GM19239 (cell line): ENCODE data around the gene TAF1.
"Not testable (repeated sequence)": the region's sequence is repeated elsewhere in the genome, so short reads cannot be mapped to it uniquely, and the experiment has no call there.

ENCODE experiments used
- DNase-seq: peaks from one replicate; pipeline ENCODE4 v3.0.0; 2011; ENCODE audit warnings: low spot score; ENCODE audit not compliant: insufficient read length
- FAIRE-seq: peaks from 2 replicates; lab custom pipeline; 2011; peaks lifted over from hg19 to GRCh38; lab: Jason Lieb, UNC

TAF1 gene

DNA sequence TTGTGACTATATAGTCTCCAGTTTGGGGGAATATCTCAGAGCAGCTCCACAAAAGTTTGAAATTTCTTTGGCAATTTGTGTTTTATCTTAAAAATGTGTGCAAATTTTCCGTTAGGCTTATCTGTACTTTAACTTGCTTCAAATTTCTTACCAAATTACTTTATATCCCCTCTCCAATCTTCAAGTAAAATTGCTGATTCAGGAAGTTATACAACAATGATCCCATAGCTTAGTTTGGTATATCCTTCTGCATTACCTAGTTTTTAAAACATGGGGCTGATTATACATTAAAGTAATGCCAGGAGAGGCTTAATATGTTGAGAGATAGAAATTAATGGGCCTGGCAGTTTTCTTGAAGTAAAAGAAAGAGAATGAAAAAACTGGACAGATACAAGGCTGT lies 66.6 kb downstream of the TAF1 start:
- DNase-seq (no peak), FAIRE-seq (peak; percentile 63)

DNA sequence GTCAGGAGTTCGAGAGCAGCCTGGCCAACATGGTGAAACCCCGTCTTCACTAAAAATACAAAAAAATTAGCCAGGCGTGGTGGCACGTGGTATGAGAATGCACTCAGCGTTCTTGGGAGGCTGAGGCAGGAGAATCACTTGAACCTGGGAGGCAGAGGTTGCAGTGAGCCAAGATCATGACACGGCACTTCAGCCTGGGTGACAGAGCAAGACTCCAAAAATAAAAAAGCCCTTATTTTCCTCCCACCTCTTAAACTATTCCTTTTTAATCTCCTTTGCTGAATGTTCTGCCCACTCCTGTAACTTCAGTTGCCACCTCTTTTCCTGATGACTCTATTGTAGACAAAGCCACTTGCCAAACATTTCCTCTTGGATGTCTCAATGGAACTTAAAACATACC lies 72.6 kb downstream of the TAF1 start:
- DNase-seq = no peak
- no peak for FAIRE-seq

DNA sequence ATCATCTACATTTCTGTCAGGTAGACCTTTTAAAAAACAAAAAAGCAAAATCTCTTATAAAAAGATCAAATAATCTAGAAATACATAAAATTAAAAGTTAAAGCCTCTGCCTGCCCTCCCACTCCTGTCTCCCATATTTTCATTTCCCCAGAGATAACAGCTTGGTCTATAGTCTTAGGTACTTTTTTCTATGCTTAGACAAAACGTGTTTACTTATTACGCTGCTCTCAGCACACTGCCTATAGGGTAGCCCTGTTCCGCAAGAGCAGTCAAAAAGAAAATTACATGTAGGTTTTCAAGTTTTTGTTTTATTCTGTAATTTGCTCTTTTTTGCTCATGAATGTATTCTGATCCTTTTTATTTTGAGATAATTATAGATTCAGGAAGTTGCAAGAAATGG lies 73.3 kb downstream of the TAF1 start:
- DNase-seq (no peak), FAIRE-seq (peak; percentile 60)

DNA sequence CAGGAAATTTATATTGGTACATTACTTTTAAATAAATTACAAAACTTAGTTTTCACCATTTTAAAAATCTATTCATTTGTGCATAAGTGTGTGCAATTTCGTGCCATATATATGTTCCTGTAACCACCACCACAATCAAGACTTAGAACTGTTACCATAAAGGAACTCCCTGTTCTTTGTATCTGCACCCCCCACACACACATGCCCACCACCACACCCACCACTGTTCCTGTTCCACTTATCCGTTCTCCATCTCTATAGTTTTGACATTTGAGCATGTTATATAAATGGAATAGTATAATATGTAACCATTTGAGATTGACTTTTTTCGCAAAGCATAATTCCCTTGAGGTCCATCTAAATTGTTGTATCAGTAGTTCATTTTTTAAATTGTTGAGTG lies 73.7 kb downstream of the TAF1 start:
- no peak for DNase-seq
- FAIRE-seq = no peak

DNA sequence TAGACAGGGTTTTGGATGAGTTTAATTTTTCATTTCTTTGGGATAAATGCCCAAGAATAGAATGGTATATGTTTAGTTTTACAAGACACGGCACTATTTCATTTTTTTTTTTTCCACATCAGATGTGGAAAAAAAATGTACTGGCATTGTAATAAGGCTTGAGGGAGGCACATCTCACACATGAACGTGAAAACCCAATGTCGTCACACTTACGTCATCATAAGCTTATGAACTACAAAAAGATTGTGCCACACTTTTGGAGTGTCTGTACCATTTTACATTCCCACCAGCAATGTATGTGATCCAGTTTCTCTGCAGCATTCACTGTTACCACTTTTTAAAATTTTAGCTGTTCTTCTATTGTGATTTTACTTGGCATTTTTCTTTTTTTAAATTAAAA lies 74.2 kb downstream of the TAF1 start:
- FAIRE-seq = no peak
- no peak for DNase-seq

DNA sequence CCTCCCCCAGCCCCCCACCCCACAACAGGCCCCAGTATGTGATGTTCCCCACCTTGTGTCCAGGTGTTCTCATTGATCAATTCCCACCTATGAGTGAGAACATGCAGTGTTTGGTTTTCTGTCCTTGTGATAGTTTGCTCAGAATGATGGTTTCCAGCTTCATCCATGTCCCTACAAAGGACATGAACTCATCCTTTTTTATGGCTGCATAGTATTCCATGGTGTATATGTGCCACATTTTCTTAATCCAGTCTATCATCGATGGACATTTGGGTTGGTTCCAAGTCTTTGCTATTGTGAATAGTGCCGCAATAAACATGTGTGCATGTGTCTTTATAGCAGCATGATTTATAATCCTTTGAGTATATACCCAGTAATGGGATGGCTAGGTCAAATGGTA lies 75.7 kb downstream of the TAF1 start:
- DNase-seq, FAIRE-seq: not testable (repeated sequence)

DNA sequence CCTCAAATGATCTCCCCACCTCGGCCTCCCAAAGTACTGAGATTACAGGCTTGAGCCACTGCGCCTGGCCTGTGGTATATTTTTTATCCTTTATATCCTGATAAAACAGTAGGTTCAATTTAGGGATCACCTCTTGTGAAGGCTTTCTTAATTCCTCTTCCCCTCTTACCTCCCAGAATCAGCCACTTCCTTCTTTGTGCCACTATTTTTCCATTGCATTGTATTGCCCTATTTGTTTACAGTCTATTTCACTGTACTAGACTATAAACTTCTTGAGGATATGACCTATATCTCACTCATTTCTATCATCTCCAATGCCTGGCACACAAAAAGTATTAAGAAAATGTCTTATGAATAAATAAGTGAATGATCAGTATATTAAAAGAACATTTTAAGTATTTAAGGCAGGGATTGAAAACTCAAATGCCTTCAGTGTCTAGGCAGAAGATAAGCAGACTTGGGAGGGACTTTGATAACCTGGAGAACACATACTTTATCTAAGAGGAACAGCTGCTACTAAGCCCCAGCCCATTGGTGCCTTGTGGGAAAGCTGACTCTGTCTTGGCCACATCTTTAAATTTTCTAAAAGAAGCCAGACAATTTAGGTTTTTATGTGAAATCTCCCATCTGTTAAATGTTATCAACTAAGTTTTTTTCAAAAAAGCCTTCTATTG lies 84.4 kb downstream of the TAF1 start:
- DNase-seq (no peak), FAIRE-seq (no peak)

DNA sequence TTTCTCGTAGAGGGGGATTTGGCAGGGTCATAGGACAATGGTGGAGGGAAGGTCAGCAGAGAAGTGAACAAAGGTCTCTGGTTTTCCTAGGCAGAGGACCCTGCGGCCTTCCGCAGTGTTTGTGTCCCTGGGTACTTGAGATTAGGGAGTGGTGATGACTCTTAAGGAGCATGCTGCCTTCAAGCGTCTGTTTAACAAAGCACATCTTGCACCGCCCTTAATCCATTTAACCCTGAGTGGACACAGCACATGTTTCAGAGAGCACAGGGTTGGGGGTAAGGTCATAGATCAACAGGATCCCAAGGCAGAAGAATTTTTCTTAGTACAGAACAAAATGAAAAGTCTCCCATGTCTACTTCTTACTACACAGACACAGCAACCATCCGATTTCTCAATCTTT lies 85.4 kb downstream of the TAF1 start:
- FAIRE-seq, DNase-seq: not testable (repeated sequence)

DNA sequence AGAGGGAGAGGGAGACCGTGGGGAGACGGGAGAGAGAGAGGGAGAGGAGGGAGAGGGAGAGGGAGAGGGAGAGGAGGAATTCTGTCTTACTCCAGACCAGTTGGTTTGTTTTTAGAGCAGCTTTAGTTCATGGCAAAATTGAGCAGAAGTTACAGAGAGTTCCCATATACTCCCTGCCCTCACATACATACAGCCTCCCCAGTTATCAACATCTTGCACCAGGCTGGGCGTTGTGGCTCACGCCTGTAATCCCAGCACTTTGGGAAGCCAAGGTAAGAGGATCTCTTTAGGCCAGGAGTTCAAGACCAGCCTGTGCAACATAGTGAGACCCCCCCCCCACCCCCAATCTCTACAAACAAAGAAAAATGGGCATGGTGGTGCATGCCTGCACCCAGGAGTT lies 86.9 kb downstream of the TAF1 start:
- FAIRE-seq (no peak), DNase-seq (no peak)

DNA sequence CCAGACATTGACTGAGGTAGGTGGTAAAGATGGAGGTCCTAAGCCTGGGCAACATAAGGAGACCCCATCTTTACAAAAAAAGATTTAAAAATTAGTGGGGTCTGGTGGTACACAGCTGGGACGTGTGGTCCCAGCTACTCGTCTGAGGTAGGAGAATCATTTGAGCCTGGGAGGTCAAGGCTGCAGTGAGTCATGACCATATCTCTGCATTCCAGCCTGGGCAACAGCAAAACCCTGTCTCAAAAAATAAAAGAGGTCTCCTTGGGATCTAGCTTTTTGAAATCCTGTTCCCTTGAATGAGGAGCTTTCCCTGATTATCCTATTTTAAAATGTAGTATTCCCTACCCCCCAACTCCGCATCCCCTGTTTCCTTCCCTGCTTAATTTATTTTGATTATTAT lies 88.1 kb downstream of the TAF1 start:
- DNase-seq = no peak

DNA sequence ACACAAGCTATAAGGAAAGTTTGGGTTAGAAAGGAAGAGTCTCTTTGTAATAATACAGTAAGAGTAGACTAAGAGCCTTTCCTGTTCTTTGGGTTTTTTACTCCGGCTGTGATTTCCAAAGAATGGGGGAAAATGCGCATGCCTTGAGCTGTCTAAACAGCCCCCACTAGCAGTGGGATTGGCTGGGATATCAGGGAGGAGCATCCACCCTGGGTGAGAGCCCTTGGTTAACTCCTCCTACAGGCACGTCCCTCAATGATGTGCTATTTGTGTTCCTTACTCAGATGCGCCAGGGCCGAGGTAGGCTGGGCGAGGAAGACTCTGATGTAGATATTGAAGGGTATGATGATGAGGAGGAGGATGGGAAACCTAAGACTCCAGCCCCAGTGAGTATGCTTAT lies 92.7 kb downstream of the TAF1 start:
- FAIRE-seq (no peak), DNase-seq (no peak)

More for the DNA sequence above, 88.1 kb downstream of the TAF1 start:
- no peak for FAIRE-seq

DNA sequence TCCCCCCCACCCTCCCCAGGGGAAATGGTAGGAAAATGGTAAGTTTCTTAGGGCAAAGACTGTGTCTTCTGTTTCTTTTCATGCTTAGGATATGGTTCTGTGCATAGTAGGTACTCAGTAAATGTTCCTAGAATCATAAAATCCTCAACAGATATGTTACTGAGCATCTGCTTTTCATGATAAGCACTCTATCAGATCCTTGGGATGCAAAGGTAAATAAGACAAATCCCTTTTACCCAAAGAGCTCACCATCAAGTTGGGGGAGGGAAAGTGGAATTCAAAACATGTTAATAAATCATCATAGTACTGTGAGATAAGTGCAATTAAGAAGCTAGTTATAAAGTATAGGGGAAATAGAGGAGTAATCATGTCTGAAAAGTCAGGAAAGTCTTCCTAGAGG lies 98.8 kb downstream of the TAF1 start:
- DNase-seq = no peak
- FAIRE-seq = no peak

DNA sequence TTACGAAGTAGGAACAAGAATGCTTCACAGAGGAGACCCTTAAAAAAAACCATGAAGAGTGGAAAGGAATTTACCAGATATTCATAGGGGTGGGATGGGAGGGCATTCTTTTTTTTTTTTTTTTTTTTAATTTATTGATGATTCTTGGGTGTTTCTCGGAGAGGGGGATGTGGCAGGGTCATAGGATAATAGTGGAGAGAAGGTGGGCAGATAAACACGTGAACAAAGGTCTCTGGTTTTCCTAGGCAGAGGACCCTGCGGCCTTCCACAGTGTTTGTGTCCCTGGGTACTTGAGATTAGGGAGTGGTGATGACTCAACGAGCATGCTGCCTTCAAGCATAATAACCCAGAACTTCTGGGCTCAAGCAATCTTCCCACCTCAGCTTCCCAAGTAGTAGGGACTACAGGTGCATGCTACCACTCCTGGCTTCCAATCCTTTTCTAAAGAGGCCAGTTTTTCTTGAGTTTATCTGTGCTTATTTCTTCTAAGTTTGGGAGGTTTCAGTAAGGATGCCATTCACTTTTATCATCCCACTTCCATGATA lies 100.9 kb downstream of the TAF1 start:
- DNase-seq (no peak), FAIRE-seq (no peak)

DNA sequence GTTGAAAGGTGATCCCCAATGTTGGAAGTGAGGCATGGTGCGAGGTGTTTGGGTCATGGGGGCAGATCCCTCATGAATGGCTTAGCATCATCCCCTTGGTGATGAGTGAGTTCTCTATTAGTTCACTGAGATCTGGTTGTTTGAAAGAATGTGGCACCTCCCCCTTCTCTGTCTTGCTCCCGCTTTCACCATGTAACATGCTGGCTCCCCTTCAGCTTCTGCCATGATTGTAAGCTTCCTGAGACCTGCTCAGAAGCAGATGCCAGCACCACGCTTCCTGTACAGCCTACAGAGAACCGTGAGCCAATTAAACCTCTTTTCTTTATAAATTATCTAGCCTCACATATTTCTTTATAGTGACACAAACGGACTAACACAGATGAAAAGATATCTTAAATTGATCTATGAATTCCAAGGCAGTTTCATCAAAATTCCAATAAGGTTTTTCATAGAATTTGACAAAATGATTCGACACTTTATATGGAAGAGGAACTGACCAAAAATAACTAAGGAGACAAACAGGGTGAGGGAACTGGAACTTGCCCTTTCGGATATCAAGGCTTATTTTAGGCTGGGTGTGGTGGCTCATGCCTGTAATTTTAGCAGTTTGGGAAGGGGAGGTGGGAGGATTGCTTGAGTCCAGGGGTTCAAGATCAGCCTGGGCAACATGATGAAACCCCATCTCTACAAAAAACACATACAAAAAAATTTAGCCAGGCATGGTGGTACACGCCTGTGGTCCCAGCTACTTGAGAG lies 109.8 kb downstream of the TAF1 start:
- DNase-seq = no peak
- FAIRE-seq = peak; percentile 26

DNA sequence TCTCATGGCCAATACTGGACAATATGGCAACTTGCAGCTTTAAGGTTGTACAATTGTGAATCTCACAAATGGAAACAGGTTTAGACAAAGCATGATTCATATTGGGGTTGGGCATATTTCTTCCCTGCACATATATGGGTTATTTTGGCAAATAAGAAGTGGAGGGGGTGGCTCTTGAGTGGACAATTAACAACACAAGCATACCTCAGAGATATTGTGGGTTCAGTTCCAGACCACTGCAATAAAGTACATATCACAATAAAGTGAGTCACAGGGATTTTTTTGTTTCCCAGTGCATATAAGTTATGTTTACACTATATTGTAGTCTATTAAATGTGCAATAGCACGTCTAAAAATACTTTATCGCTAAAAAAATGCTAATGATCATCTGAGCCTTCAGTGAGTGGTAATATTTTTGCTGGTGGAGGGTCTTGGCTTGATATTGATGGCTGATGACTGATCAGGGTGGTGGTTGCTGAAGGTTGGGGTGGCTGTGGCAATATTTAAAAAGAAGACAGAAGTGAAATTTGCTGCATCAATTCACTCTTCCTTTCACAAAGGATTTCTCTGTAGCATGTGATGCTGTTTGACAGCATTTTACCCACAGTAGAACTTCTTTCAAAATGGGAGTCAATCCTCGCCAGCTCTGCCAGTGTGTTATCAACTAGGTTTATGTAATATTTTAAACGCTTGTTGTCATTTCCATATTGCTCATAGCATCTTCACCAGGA lies 116.2 kb downstream of the TAF1 start:
- FAIRE-seq = no peak
- DNase-seq = no peak

DNA sequence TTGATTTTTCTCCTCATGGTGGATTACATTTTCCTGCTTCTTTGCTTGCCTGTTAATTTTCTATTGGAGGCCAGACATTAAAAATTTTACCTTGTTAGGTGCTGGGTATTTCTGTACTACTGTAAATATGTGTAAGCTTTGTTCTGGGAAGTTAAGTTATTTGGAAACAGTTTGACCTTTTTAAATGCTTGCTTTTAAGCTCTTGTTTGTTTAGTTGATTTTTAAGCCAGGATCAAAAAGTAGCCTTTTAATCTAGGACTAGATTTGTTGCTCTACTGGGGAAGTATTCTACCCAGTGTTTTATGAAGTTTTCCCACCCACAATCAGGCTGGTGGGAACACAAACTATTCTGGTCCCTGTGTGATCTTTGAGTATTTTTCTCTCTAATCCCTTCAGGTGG lies 121.7 kb downstream of the TAF1 start:
- FAIRE-seq (no peak), DNase-seq (no peak)

DNA sequence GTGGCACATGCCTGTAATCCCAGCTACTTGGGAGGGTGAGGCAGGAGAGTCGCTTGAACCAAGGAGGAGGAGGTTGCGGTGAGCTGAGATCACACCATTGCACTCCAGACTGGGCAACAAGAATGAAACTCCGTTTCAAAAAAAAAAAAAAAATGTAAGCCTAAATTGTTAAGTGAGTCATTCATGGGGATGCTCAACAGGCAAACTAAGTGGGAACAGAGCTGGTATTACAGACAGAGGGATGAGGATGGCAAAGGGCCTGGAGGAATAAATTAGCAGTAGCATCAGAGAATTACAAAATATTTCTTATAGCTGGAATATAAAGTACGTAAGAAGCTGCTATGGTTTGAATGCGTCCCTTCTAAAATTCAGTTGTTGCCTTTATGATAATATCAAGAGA lies 123.4 kb downstream of the TAF1 start:
- FAIRE-seq (no peak), DNase-seq (no peak)

DNA sequence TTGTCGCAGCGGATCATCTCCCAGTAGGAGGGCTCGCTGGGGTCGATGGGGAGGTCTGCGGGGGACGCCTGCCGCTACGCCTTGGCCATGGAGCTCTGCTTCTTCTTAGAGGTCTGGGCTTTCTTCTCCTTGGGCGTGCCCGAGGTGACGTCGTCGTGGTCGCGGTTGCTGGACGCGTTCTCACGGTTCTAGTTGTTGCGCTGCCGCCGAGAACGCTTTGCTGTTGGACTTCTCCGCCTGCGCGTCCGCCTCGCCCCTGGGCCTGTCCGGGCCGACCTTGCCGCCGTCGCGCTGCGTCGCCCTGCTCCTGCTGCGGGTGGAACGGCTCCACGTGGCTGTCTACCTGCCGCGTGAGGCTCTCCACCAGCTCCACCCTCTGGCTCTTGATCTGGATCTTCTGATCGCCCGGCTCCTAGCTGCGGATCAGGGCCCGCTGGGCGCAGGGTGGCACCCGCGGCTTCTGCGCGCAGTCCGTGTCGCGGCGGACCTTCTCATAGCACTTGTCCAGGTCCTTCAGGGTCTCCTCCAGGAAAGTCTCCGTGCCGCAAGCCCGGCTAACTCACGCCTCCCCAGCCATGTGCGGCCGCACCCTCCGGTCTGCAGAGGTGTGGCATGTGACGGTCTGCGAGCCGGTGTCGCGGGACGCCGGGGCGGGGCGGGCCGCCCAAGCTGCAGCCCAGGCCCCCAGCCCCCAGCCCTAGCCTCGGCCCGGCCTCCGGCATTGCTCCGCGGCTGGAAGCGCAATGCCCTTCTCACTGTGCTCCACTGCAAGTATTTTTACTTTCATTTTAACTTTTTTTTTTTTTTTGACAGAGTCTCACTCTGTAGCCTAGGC lies 126.3 kb downstream of the TAF1 start:
- peak; percentile 36 for DNase-seq
- peak; percentile 86 for FAIRE-seq

DNA sequence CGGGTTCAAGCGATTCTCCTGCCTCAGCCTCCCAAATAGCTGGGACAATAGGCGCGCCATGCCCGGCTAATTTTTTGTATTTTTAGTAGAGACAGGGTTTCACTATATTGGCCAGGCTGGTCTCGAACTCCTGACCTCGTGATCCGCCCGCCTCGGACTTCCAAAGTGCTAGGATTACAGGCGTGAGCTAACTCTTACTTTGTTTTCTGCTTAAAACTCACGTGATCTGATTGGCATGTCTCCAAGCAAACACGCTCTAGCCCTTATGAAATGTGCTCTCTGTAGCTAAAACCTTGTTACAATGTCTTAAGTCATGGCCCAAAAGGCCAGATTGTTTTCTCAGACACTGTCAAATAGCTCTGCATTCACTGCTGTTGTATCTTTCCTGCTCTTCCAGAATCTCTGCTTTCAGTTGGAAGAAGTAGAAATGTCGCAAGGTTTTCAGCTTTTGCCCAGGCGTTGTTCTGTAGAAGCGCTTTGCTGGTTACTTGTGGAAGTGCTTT lies 127.0 kb downstream of the TAF1 start:
- FAIRE-seq (no peak), DNase-seq (no peak)

DNA sequence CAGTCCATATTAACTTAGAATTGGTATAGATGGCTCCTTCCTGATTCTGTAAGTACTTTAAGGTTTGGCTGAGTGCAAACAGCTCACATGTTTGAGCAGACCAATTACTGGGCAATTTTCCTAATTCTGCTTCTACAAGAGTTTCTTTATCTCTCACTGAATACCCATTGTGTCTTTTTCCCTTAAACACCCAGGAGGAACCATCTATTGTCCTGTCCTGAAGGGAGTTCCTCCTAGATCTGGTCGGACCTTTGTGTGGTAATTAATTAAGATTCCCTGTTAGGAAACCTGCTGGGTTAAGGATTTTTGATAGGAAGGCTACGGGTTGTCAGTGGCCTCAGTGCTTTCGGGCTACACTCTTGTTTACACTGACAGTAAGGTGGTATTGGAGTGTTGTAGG lies 129.8 kb downstream of the TAF1 start:
- DNase-seq, FAIRE-seq: not testable (repeated sequence)
